Measurements from ENCODE around the gene PDE7B. TPM values are rescaled to one million over a fixed set of nuclear protein-coding genes. Genes with fewer than 3 reads are reported as not detected.

PDE7B gene
- total RNA-seq, 1 experiment from 2014 or later = not detected

DNA sequence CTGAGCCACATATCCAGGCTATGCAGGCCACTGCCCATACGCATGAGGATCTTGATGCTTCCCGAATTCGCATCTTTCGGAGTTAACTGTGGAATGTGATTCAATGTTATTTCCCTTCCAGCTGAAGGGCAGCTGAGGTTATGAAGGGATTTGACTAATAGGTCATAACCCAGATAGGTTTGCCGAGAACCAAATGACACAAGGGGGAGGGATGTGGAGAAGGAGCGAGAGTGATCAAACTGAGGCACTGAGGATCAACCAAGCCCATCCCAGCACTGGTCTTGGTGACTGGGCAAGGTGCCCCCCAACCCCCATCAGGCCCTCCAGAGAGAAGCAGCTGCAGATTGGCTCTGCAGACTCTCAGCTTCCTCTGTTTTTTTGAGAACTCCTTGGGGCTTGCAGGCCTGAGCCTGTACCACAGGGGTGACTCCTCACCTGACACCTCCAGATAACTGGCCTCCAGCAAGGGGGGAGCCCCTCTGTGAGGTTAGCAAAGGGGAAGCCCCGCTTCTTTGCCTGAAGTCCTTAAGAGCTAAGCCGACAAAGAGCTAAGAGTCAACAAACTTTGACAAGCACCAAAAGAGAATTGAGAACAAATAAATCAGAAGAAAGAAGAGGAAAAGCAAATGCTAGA is 185.9 kb downstream of the PDE7B start:
- in situ Hi-C loops (cut with HindIII; ENCODE audit: low sequenced_read_pairs) = no loop called here

GRCh38 chr6:136037876-136038460 is 186.5 kb downstream of the PDE7B start:
- DNase-seq (ENCODE audit: low spot score) = no peak
- in situ Hi-C loops (cut with HindIII; ENCODE audit: low sequenced_read_pairs) = no loop called here

More for the DNA sequence above, 185.9 kb downstream of the PDE7B start:
- no peak for DNase-seq (ENCODE audit: low spot score)

DNA sequence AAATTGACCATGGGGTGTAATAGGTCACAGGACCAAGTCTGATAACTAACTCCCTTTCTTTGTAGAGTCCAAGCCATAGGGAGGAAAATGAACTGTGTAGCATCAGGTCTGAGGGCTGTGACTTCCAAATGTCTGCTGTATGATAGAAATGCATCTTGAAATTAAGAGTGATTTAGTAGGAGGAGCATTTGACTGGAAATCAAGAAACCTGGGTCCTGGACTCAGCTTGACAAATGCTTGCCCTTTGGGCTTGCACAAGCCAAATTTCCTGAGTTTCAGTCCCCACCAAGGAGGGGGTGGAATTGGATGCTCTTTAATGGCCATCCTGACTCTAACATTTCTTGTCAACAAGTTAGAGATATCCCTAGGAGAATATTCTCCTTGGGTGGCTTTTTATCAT is 187.0 kb downstream of the PDE7B start:
- DNase-seq (ENCODE audit: low spot score) = no peak
- in situ Hi-C loops (cut with HindIII; ENCODE audit: low sequenced_read_pairs) = no loop called here

- in situ Hi-C loops (cut with HindIII; ENCODE audit: low sequenced_read_pairs) = no loop called here
- DNase-seq (ENCODE audit: low spot score) = no peak
These were observed 187.7 kb downstream of the PDE7B start for GRCh38 chr6:136039185-136039584.

GRCh38 chr6:136050475-136050874 is 199.0 kb downstream of the PDE7B start:
- in situ Hi-C loops (cut with HindIII; ENCODE audit: low sequenced_read_pairs) = no loop called here
- no peak for DNase-seq (ENCODE audit: low spot score)

DNA sequence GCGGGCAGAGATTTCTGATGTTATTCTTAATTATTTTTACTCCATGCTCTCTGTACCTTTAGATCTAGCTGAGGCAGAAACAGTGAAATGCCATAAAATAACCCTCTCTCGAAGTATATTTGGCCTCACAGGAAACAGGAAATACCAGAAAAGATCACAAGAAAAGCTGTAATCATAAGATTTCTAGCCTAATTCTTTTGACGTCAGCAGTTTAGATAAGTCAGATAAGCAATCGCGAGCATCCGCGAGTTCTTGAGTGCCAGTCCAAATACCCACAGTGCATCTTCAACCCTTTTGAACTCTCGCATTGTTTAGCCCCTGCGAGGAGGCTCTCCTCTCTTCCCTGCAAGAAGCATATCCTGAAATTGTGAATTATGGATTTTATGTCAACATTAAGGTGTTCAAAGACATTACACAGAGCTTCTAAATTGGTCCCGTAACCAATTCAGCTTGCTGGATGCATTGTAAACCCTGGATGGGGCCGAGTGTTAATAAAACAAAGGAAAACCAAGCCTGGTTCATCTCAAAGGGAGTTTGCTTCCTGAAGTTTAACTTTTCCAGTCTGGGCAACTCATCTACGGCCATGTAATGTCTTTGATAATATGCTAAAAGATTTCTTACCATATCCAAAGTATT is 199.8 kb downstream of the PDE7B start:
- in situ Hi-C loops (cut with HindIII; ENCODE audit: low sequenced_read_pairs) = no loop called here
- DNase-seq (ENCODE audit: low spot score) = no peak

DNA sequence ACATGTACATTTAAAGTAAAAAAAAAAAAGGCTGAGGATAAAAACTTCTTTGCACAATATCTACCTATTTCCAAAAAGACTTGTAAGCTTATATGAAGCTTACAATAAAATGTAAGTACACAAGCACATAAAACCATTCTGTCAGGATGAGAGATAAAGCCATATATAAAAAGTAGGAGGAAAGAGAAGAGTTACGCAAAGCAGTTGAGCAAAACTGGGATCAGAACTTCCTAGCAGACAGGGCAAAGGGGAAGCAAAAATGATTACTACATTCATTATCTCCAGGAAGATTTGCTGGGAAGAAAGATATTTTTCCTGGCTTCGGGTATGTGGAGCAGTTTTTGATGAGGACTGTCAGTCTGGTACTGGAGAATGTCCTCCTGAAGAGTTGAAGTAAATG is 200.5 kb downstream of the PDE7B start:
- in situ Hi-C loops (cut with HindIII; ENCODE audit: low sequenced_read_pairs) = no loop called here
- DNase-seq (ENCODE audit: low spot score) = no peak

DNA sequence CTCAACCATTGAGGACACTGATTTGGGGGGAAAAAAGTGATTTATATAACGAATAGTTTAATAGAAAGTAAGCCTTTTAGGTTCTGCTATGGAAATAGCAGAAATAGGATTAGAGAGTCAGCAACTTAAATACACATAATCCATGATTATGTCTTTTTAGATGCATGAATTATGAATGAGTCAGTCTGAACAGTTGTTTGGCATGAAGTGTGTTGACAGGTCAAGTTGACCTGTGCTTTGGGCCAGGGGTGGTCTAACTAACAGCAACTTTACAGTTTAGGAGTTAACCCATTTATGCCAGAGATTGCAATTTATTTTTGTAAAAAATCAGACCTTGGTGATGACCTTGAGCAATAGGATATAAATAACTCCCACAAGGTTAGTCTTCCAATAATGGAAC is 207.4 kb downstream of the PDE7B start:
- no peak for DNase-seq (ENCODE audit: low spot score)
- in situ Hi-C loops (cut with HindIII; ENCODE audit: low sequenced_read_pairs) = no loop called here

GRCh38 chr6:136059308-136059707 is 207.8 kb downstream of the PDE7B start:
- DNase-seq (ENCODE audit: low spot score) = peak; percentile 33
- in situ Hi-C loops (cut with HindIII; ENCODE audit: low sequenced_read_pairs) = no loop called here

DNA sequence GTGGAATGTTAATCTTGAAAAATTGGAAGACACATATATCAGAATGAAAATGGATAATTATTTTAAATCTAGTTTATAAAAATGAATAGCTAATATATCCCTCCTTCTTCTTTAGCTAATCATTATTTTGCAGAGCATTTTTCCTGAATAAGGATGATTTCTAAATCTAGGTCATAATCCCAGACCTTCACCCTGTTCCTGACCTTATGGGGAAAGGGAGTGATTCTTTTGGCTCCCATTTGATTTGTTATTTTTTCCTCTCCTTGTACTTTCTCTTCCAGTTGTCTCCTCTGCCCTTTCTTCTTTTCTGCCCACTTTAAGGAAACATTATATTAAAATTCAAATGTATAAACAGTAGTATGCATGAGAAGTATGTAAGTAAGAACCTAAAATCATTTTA is 208.6 kb downstream of the PDE7B start:
- in situ Hi-C loops (cut with HindIII; ENCODE audit: low sequenced_read_pairs) = no loop called here
- no peak for DNase-seq (ENCODE audit: low spot score)

GRCh38 chr6:136060759-136061158 is 209.3 kb downstream of the PDE7B start:
- no peak for DNase-seq (ENCODE audit: low spot score)
- in situ Hi-C loops (cut with HindIII; ENCODE audit: low sequenced_read_pairs) = no loop called here

DNA sequence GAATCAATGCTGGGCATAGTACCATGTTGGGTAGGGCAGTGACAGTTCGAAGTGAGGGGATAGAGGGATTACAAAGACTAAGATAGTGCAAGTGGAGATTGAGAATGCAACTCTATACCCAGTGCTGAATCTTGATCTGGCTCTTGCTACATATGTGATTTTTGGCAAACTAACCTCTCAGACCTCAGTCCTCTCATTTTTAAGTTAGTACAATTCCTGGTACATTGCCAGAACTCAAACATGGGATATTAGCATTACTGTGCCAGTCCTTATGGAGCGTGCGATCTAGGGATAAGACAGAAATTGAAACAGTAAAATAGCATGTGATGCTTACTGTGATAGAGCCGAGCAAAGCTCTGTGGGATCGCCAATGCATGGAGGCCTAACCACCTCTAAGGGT is 210.2 kb downstream of the PDE7B start:
- in situ Hi-C loops (cut with HindIII; ENCODE audit: low sequenced_read_pairs) = no loop called here
- no peak for DNase-seq (ENCODE audit: low spot score)

DNA sequence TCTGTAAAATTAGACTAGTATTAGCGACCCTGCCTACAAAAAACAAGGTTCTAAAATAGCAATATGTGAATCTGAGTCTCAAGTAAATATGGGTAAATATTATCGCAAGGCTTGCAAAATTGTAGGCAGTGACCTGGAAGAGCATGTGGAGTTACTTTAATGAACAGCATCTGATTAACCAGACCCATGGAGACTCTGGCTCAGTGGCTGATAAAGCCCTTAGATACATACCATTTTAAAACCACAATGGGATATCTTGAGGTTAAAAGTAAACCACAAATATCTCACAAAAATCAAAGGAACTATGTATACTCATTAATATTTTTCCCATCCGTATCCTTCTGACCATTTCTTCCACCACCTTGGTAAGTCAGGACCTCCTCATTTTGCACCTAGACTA is 211.6 kb downstream of the PDE7B start:
- DNase-seq (ENCODE audit: low spot score) = no peak
- in situ Hi-C loops (cut with HindIII; ENCODE audit: low sequenced_read_pairs) = no loop called here

- in situ Hi-C loops (cut with HindIII; ENCODE audit: low sequenced_read_pairs) = no loop called here
These were observed 214.5 kb downstream of the PDE7B start for GRCh38 chr6:136066005-136066404.

DNA sequence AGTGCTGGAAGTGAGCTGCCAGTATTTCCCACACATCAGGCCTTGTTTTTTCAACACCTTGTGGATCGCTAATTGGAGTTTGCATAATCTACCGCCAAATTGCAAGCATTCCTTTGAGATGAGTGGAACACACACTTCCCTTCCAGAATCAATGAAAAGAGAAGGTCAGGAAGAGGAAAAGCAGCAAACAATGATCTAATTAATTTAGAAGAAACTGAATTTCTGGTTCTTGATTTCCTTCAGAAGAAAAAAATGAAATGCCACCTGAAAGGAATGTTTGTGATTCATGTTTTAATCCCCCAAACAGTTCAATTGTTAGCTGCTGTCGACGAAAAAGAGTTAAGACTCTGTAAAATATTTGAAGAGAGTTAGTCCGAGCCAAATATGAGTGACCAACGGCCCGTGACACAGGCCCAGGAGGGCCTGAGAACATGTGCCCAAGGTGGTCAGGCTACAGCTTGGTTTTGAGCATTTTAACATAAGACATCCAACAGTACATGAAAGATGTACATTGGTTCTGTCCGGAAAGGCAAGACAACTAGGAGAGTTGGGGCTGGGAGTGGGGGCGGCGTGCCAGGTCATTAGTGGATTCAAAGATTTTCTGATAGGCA is 216.3 kb downstream of the PDE7B start:
- in situ Hi-C loops (cut with HindIII; ENCODE audit: low sequenced_read_pairs) = no loop called here
- DNase-seq (ENCODE audit: low spot score) = no peak

More at GRCh38 chr6:136066005-136066404, 214.5 kb downstream of the PDE7B start:
- DNase-seq (ENCODE audit: low spot score) = no peak

DNA sequence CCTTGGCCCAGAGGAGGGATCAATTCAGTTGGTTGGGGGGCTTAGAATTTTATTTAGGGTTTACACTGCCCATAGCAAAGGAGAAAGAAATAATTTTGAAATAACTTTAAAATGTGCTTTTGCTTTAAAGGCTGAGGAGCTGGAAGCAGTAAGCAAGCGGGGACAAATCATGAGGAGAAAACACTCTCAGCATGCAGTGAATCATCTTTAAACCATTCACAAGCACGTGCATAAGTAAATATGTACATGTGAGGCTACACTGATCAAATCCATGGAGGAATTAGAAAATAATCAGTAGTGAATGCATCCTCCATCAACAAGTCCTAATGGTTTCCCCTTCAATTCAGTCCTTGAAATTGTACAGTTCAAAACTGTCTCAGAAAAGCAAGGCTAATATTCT is 217.6 kb downstream of the PDE7B start:
- no peak for DNase-seq (ENCODE audit: low spot score)
- in situ Hi-C loops (cut with HindIII; ENCODE audit: low sequenced_read_pairs) = no loop called here

DNA sequence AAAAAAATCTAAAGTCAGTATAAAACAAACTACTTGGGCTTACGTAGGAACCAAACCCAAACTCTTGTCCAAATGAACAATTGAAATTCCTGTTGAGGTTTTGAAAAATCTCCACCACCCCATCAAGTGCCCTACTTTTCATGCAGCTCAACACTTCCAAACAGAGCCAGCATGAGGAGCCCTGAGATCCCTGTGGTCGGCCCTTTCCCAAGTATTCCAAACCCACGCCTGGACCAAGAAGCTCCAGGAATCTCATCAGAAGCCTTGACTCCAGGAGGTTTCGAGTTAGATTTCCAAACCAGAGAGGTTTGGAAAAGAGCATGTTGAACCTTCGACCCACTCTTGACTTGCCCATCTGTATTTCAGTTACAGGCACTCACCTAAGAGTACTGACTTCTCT is 219.3 kb downstream of the PDE7B start:
- in situ Hi-C loops (cut with HindIII; ENCODE audit: low sequenced_read_pairs) = no loop called here
- no peak for DNase-seq (ENCODE audit: low spot score)

DNA sequence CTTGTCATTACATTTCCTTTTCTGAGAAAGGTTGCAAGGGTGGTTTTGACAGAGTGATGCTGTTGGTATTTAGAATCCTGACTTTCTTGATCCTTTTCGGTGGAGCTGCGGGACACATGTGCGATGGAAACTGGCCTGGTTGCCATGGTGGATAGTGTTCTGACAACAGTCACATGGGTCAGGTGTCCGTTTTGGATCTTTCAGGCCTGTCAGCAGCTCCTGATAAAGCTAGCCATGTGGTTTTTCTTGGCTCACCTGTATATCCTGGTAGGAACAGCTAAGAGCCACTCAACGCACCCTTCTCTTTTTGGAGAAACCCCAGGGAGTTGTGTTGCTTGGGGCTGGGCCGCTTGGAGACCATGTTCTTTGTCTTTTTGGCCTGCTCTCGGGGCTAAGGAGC is 221.2 kb downstream of the PDE7B start:
- in situ Hi-C loops (cut with HindIII; ENCODE audit: low sequenced_read_pairs) = no loop called here
- no peak for DNase-seq (ENCODE audit: low spot score)

GRCh38 chr6:136073216-136073615 is 221.7 kb downstream of the PDE7B start:
- in situ Hi-C loops (cut with HindIII; ENCODE audit: low sequenced_read_pairs) = no loop called here

DNA sequence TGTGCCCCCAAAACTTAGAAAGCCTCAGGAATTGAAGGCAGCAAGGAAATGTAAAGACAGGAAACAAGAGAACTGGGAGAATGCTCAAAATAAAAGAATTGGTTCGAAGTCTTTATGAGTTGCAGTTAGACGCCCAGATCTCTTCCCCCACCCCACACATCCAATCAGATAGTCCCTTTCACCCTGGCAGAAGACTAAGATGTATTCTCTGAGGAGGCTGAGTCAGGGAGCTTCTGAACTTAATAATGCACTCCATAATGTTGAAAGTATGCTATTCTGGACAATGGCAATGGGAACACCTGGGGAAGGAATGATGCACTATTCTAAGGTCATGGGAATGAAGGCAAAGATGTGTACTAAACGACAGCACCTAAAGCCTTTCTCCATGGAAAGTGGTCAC is 225.0 kb downstream of the PDE7B start:
- no peak for DNase-seq (ENCODE audit: low spot score)
- in situ Hi-C loops (cut with HindIII; ENCODE audit: low sequenced_read_pairs) = no loop called here

More at GRCh38 chr6:136073216-136073615, 221.7 kb downstream of the PDE7B start:
- no peak for DNase-seq (ENCODE audit: low spot score)
